EL (cell line): ENCODE results near the gene NMRK2.

Source experiments
- DNase-seq: peaks from one replicate; pipeline ENCODE4 v3.0.0-alpha.2; 2016

The NMRK2 gene

GRCh38 chr19:3982701-3983541 is 50.1 kb downstream of the NMRK2 start:
- DNase-seq = peak; percentile 78

- DNase-seq = no peak
Measured at GRCh38 chr19:3983542-3983914, 50.7 kb downstream of the NMRK2 start.

- no peak for DNase-seq
Measured at GRCh38 chr19:3983936-3984583, 51.2 kb downstream of the NMRK2 start.

- DNase-seq = no peak
Measured at GRCh38 chr19:3984584-3984907, 51.7 kb downstream of the NMRK2 start.

- peak; percentile 84 for DNase-seq
Measured at GRCh38 chr19:3984908-3985642, 52.2 kb downstream of the NMRK2 start, which contains the start of gene EEF2. Gene EEF2 (minus strand): TSS chr19:3985463. CDS start chr19:3985380, 83 bp downstream.

GRCh38 chr19:3985643-3986259 is 52.9 kb downstream of the NMRK2 start:
- no peak for DNase-seq

GRCh38 chr19:3986260-3987041 is 53.6 kb downstream of the NMRK2 start:
- peak; percentile 82 for DNase-seq

GRCh38 chr19:3987619-3988371 is 54.9 kb downstream of the NMRK2 start:
- DNase-seq = peak; percentile 82

GRCh38 chr19:3990815-3991117 is 57.9 kb downstream of the NMRK2 start:
- DNase-seq = no peak
